ENCODE data around the gene DMC1.
"Not testable (repeated sequence)": the region's sequence is repeated elsewhere in the genome, so short reads cannot be mapped to it uniquely, and the experiment has no call there.

DMC1 gene

DNA sequence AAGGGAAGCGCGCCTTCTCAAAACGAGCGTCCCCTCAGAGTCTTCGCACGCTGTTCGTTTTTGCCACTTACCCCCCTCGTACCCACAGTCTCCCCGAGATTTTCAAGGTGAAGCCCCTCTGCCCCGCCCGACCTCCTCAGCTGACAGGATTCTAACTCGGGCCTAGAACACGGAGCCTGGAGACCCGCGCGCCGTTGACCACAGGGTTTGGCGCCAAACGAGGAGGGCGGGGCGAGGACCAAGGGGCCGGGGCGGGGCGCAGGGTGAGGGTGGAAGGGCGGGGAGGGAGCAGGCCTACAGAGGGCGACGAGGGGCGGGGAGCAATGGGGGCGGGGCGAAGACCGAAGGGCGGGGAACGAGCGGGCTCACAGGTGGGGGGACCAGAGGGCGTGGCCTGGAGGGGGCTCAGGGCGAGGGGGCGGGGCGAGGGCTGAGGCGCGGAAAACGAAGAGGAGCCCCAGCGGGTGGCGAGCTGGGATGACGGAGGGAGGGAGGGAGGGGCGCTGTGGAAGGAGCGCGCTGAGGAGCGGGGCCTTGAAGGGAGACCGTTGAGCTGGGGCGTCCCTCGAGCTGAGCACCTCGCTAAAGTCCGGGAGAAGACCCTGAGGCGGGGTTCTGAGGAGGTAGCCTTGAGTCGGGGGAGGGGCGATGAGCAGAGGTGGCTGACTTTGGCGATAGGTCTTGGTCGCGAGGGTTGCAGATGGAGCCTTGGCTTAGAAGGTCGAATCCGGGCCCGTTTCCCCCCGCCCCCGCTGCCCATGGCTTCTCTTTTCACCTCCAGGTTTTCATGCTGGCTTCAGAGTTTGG lies at the start of gene DMC1:
TSS of gene DMC1 (minus strand) at position 212 of the 807 bp plus-strand sequence. CDS start 1,927 bp downstream, outside the sequence.
- peak; percentile 97 for DNase-seq

- DNase-seq, result no peak
Measured at GRCh38 chr22:38618682-38619081, 48.7 kb upstream of the DMC1 start.

GRCh38 chr22:38618258-38618657 lies 48.3 kb upstream of the DMC1 start:
- DNase-seq, result no peak

- not testable (repeated sequence) for DNase-seq
Measured at GRCh38 chr22:38615064-38615405, 45.1 kb upstream of the DMC1 start.

GRCh38 chr22:38614332-38615063 lies 44.5 kb upstream of the DMC1 start:
- DNase-seq, result no peak

DNA sequence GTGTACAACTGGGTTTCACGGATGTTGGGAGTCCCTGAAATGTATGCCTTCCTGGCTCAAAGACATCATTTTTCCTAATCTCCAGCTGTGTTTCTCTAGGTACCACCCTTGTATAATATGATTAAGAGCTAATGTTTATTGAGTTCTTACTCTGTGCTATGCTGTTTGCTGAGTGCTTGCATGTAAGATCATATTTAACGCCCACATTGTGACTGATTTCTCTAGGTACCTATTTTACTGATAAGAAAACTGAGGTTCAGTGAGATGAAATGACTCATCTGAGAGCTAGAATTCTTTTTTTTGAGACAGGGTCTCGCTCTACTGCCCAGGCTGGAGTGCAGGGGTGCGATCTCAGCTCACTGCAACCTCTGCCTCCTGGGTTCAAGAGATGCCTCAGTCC lies 43.6 kb upstream of the DMC1 start:
- no peak for DNase-seq

DNA sequence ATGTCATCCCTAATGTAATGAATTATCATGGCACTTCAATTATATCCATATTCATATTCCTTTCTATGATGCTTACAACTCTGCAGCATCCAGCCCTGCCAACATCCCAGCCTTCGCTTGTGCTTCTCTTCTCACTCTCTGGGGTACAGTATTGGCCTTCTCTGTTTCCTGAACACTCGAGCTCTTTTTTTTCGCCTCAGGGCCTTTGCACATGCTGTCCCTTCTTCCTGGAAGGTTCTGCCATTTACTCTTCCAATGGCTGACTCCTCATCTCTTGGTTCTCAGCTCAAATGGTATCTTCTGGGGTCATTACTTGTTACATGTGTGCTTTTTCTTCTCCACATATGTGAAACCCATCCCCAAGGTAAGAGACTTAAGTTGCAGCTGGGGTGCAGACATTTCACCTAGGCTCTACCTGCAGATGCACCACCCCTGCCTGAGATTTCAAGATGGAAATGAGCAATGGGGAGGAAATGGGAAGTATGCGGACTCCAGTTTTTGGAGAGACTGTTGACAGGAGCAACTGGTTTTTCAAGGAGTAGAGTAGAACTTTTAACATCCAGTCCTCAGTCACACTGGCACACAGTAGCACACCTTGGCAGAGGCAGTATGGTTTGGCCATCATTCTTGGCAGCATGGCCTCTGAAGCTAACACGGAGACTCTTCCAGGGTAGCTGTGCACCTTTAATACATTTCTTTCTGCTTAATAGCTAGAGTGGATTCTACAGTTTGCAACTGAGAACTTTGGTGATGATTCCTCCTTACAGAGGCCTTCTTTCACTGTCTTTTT lies 42.4 kb upstream of the DMC1 start:
- no peak for DNase-seq

GRCh38 chr22:38611559-38611958 lies 41.6 kb upstream of the DMC1 start:
- DNase-seq, result no peak

DNA sequence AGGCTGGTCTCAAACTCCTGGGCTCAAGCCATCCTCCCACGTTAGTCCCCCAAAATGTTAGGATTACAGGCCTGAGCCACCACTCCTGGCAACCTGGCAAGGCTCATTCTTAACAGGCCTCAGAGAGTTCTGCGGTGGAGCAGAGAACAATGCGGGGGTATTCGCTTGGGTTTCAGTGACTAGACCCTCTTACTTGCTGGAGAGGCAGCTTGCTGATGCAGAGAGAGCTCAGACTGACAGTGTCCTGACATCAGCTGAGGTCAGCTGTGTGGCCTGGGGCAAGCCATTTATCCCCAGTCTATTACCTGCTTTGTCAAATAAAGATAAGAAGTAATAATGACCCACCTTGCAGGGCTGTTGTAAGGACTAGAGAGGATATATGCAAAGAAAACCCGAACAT lies 40.3 kb upstream of the DMC1 start:
- no peak for DNase-seq

- DNase-seq, result no peak
Measured at GRCh38 chr22:38608992-38609750, 39.2 kb upstream of the DMC1 start.

- DNase-seq, result no peak
Measured at GRCh38 chr22:38607680-38608079, 37.7 kb upstream of the DMC1 start.

- DNase-seq, result no peak
Measured at GRCh38 chr22:38602166-38602565, 32.2 kb upstream of the DMC1 start.

DNA sequence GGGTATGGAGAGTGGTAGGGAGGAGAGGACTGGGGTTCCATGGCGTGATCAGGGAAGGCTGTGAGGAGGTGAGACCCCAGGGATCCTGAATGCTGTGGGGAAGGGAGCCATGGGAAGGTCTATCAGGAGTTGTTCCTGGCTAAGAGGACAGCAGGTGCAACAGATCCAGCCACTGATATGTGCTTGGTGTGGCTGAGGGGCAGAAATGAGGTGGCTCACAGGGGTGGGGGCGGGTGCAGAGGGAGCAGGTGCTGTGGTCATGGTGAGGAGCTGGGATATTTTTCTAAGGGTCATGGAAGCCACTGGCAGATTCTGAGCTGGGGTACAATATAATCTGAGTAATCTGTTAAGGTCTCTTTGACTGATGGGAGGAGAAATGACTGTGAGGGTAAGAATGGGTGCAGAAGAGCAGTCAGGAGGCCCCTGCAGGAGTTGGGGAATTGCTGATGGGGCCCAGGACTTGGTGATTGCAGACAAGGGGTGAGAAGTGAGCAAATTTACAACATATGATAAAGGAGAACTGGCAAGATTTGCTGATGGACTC lies 31.3 kb upstream of the DMC1 start:
- no peak for DNase-seq

DNA sequence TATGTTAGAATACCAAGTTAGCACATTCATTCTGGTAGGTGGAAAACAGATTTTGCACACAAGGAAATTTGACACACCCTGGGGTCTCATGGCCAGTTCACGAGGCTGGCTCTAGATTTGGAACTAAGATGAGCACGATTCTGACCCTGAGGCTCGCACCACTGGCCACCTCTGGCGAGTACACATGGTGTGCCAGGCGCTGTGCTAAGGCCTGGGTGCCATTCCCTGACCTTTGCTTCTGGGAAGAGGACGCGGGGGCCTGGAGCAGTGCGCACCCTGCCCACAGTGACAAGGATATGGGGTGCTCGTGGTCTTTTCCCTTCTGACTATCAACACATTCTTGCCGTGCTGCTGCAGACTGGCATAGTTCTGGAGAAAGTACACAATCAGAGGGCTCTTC lies 29.5 kb upstream of the DMC1 start:
- no peak for DNase-seq

- not testable (repeated sequence) for DNase-seq
Measured at GRCh38 chr22:38582923-38583322, 12.9 kb upstream of the DMC1 start.

- no peak for DNase-seq
Measured at GRCh38 chr22:38578505-38578904, 8.5 kb upstream of the DMC1 start.

- DNase-seq, result peak; percentile 28
Measured at GRCh38 chr22:38572065-38572464, 2.1 kb upstream of the DMC1 start.

GRCh38 chr22:38570779-38571364 lies 889 bp upstream of the DMC1 start:
- peak; percentile 12 for DNase-seq

GRCh38 chr22:38569181-38569971 lies 607 bp downstream of the DMC1 start:
- no peak for DNase-seq

DNA sequence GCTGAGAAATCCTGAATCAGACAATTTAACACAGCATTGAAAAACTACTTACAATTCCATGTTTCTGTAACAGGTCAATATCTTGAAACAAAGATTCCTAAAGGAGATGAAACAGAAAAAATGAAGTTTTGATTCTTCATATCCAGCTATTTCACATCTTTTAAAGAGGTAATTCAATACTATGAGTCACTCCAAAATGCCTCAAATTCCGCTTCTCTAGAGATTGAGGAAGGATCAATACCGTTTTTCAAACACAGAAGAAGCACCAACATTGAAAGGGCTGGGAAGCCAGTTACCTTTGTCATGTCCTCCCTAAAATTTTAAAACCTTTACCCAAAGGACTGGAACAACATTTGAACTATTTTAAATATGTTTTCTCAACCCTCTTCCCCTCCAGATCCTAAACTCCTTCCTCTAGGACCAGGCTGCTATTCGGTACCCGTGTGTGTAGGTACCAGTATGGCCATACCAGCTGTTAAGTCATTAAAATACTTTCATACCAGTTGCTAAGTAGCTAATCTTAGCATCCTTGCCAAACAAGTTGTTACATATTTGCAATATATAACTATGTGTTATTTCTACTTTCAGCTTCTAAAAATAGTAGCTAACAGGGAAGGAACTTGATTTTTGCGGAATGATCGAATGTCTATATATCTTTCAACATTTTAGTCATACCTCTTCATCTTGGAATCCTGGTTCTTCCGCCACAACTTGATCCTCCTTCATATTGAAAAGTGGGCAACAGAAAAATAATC lies 2.3 kb downstream of the DMC1 start:
- DNase-seq, result no peak

All from activated T-cell treated with anti-CD3 and anti-CD28 coated beads for 4 hours (primary cell).